ENCODE measurements around the gene STX8.

Gene STX8

GRCh38 chr17:9238340-9239245 is 337.0 kb downstream of the STX8 start:
- Histone ChIP-seq H3K27ac (peak overlapping the region; percentile 61 to 98), H3K4me3 (no peak overlapping the region)
- no peak for DNase-seq (ENCODE audit: low spot score)
- no peak for TF ChIP-seq CTCF (IDR thresholded peaks at IDR 0.05)

GRCh38 chr17:9237661-9238301 is 337.8 kb downstream of the STX8 start:
- Histone ChIP-seq H3K27ac (no peak overlapping the region), H3K4me3 (no peak overlapping the region)
- no peak for DNase-seq (ENCODE audit: low spot score)
- no peak for TF ChIP-seq CTCF (IDR thresholded peaks at IDR 0.05)

- DNase-seq (ENCODE audit: low spot score): no peak
- Histone ChIP-seq H3K27ac (no peak overlapping the region), H3K4me3 (no peak overlapping the region)
- TF ChIP-seq CTCF (IDR thresholded peaks at IDR 0.05): no peak
Observed at GRCh38 chr17:9237053-9237410, 338.6 kb downstream of the STX8 start.

GRCh38 chr17:9236286-9237052 is 339.2 kb downstream of the STX8 start:
- DNase-seq (ENCODE audit: low spot score): no peak
- no peak for TF ChIP-seq CTCF (IDR thresholded peaks at IDR 0.05)
- no peak overlapping the region for H3K4me3 ChIP-seq

GRCh38 chr17:9235346-9235745 is 340.3 kb downstream of the STX8 start:
- no peak for TF ChIP-seq CTCF (IDR thresholded peaks at IDR 0.05)
- no peak overlapping the region for H3K4me3 ChIP-seq
- no peak overlapping the region for H3K27ac ChIP-seq
- DNase-seq (ENCODE audit: low spot score): no peak

More at GRCh38 chr17:9236286-9237052, 339.2 kb downstream of the STX8 start:
- no peak overlapping the region for H3K27ac ChIP-seq

GRCh38 chr17:9234389-9234945 is 341.2 kb downstream of the STX8 start:
- no peak for TF ChIP-seq CTCF (IDR thresholded peaks at IDR 0.05)
- Histone ChIP-seq H3K4me3 (no peak overlapping the region), H3K27ac (no peak overlapping the region)
- no peak for DNase-seq (ENCODE audit: low spot score)

Measured in coronary artery (tissue), 2 donors.